Panc1 (cell line): ENCODE data around the gene SLC38A1. TPM values are rescaled to one million over a fixed set of nuclear protein-coding genes. Genes with fewer than 3 reads are reported as not detected.
A peak's percentile ranks its signal among the peaks of the same experiment; 100 is the strongest.

Experiments
- ATAC-seq: fragments of 200-7000 bp; cut with Tn5 transposase; 2 replicates; pipeline ENCODE4 v1.9.1; 2020; ENCODE audit warnings: mild to moderate bottlenecking, moderate library complexity
- BruUV-seq: library from RNA; stranded (reverse); fragments of 400-500 nt; replicated peaks from 2 replicates; lab custom pipeline; 2021; lab: Mats Ljungman, UMichigan
- CTCF ChIA-PET: fragments of 300-600 bp; sonication (Branson Sonifier 250); formaldehyde crosslinking; loops from one replicate; lab custom pipeline; 2022; ENCODE audit warnings: antibody characterized with exemption; lab: Charles Lee
- POLR2A ChIA-PET: fragments of 300-600 bp; sonication (Branson Sonifier 250); formaldehyde crosslinking; loops from one replicate; lab custom pipeline; 2022; ENCODE audit warnings: antibody characterized with exemption; lab: Charles Lee
- DNase-seq: peaks from one replicate; pipeline ENCODE4 v3.0.0-alpha.2; 2010; ENCODE audit warnings: low read depth, low spot score
- H3K27ac ChIP-seq: 2 replicates; pipeline ENCODE4 v1.5.1; 2011; ENCODE audit warnings: mild to moderate bottlenecking, low read length, inconsistent platforms
- H3K27me3 ChIP-seq: fragments of 200-500 bp; sonication (Bioruptor generic); 2 replicates; pipeline ENCODE4 v1.6.0; 2014; ENCODE audit warnings: low read length, inconsistent platforms; ENCODE audit not compliant: control insufficient read depth, insufficient read depth
- H3K36me3 ChIP-seq: fragments of 200-500 bp; sonication (Bioruptor generic); 2 replicates; pipeline ENCODE4 v1.5.1; 2014; ENCODE audit warnings: inconsistent platforms, mild to moderate bottlenecking, low read length, moderate library complexity; ENCODE audit not compliant: control insufficient read depth, insufficient read depth
- H3K4me1 ChIP-seq: 2 replicates; pipeline ENCODE4 v1.5.1; 2011; ENCODE audit warnings: inconsistent platforms, mild to moderate bottlenecking, low read length, moderate library complexity; ENCODE audit not compliant: control insufficient read depth, insufficient read depth
- H3K4me3 ChIP-seq, 2 experiments: 2 replicates each; pipeline ENCODE4 v1.5.1; 2011 to 2012; ENCODE audit warnings: low read depth in 2 of 2, low read length in 2 of 2, mild to moderate bottlenecking in 2 of 2, inconsistent platforms in 1 of 2, moderate library complexity in 1 of 2
- H3K9me3 ChIP-seq: fragments of 200-500 bp; sonication (Bioruptor generic); 2 replicates; pipeline ENCODE4 v1.5.1; 2014; ENCODE audit warnings: low read depth, mild to moderate bottlenecking, inconsistent platforms, low read length, moderate library complexity; ENCODE audit not compliant: control insufficient read depth, insufficient read depth
- POLR2AphosphoS5 ChIP-seq: IDR thresholded peaks from 2 replicates; pipeline ENCODE4 v1.6.1; 2012; ENCODE audit warnings: mild to moderate bottlenecking, low read depth, low read length, moderate library complexity
- SIN3A ChIP-seq: IDR thresholded peaks from 2 replicates; pipeline ENCODE4 v1.6.1; 2012; ENCODE audit warnings: low read depth, mild to moderate bottlenecking, low read length, moderate library complexity, borderline replicate concordance; ENCODE audit not compliant: insufficient read depth
- TCF7L2 ChIP-seq: IDR thresholded peaks from 2 replicates; pipeline ENCODE4 v1.6.1; 2011; ENCODE audit warnings: mild to moderate bottlenecking, low read depth, low read length, inconsistent platforms
- in situ Hi-C: cut with HindIII; loops from 2 replicates; pipeline ENCODE4 v1.10.0; 2016; ENCODE audit warnings: low sequenced_read_pairs, low pct_unique_long_range_greater_than_20kb
- intact Hi-C: fragments of 100-400 bp; cut with micrococcal nuclease; formaldehyde crosslinking; loops from one replicate; pipeline ENCODE4 v1.10.0; 2022; ENCODE audit not compliant: unreplicated experiment
- total RNA-seq: library from RNA; stranded (reverse); gene quantifications from one replicate; pipeline ENCODE4 v1.2.1, GENCODE V29; 2021; ENCODE audit not compliant: unreplicated experiment
- TF ChIP-seq, protein P1 (sequence below), 2 experiments: IDR thresholded peaks; 2 replicates each; pipeline ENCODE4 v1.6.1; 2011 to 2012; ENCODE audit warnings: low read depth in 2 of 2, control low read depth in 1 of 2, low read length in 1 of 2, mild to moderate bottlenecking in 1 of 2, moderate library complexity in 1 of 2; ENCODE audit not compliant: insufficient read depth in 1 of 2
- TF ChIP-seq, protein P2 (sequence below): fragments of 450-650 bp; IDR thresholded peaks from 2 replicates; pipeline ENCODE4 v1.5.1; 2017; ENCODE audit warnings: mild to moderate bottlenecking

Gene SLC38A1
- total RNA-seq, 1 experiment from 2014 or later: 127 TPM

DNA sequence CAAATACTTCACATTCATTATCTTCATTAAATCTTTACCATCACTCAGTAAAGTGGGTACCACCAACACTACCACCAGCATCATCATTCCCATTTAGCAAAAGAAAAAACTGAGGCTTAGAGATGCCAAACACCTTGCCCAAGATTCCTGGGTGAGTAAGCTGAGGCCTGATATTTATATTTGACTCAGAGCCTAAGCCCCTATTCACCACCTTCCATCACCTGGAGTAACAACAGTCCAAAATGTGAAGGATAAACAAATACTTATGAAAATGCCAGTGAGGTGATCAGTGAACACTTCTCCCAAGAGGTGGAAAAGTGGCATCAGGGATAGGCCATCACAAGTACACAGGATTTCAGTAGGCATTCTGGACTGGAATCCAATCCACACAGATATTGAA lies 3.7 kb downstream of the SLC38A1 start:
- Histone ChIP-seq H3K27me3 (no peaks in the 10 kb centered on the region), H3K27ac (peak overlapping the region; percentile 12; the same call in 1 of the 2 replicates), H3K4me1 (peaks cover 61% of the 10 kb centered on the region), H3K4me3 (peak overlapping the region; percentile 97 to 98; a peak in 3 of 4 replicates), H3K36me3 (peaks cover 7% of the 10 kb centered on the region; the same call in 1 of the 2 replicates), H3K9me3 (no peaks in the 10 kb centered on the region)
- POLR2A ChIA-PET: interaction anchor here (0.7 kb wide), 1 partner anchor 610 kb away, joined by 3 read pairs; no protein-coding TSS in a partner anchor
- ATAC-seq (no peak), DNase-seq (no peak)
- BruUV-seq: no TSS peak
- CTCF ChIA-PET: no interaction called here
- TF ChIP-seq, protein P1, sequence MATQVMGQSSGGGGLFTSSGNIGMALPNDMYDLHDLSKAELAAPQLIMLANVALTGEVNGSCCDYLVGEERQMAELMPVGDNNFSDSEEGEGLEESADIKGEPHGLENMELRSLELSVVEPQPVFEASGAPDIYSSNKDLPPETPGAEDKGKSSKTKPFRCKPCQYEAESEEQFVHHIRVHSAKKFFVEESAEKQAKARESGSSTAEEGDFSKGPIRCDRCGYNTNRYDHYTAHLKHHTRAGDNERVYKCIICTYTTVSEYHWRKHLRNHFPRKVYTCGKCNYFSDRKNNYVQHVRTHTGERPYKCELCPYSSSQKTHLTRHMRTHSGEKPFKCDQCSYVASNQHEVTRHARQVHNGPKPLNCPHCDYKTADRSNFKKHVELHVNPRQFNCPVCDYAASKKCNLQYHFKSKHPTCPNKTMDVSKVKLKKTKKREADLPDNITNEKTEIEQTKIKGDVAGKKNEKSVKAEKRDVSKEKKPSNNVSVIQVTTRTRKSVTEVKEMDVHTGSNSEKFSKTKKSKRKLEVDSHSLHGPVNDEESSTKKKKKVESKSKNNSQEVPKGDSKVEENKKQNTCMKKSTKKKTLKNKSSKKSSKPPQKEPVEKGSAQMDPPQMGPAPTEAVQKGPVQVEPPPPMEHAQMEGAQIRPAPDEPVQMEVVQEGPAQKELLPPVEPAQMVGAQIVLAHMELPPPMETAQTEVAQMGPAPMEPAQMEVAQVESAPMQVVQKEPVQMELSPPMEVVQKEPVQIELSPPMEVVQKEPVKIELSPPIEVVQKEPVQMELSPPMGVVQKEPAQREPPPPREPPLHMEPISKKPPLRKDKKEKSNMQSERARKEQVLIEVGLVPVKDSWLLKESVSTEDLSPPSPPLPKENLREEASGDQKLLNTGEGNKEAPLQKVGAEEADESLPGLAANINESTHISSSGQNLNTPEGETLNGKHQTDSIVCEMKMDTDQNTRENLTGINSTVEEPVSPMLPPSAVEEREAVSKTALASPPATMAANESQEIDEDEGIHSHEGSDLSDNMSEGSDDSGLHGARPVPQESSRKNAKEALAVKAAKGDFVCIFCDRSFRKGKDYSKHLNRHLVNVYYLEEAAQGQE (IDR thresholded peaks at IDR 0.05; ENCODE audit: insufficient read depth in 1 of 2, low read depth in 2 of 2, low read length in 1 of 2): no peak
- TF ChIP-seq SIN3A (no peak), TCF7L2 (no peak), POLR2AphosphoS5 (no peak)
- TF ChIP-seq, protein P2, sequence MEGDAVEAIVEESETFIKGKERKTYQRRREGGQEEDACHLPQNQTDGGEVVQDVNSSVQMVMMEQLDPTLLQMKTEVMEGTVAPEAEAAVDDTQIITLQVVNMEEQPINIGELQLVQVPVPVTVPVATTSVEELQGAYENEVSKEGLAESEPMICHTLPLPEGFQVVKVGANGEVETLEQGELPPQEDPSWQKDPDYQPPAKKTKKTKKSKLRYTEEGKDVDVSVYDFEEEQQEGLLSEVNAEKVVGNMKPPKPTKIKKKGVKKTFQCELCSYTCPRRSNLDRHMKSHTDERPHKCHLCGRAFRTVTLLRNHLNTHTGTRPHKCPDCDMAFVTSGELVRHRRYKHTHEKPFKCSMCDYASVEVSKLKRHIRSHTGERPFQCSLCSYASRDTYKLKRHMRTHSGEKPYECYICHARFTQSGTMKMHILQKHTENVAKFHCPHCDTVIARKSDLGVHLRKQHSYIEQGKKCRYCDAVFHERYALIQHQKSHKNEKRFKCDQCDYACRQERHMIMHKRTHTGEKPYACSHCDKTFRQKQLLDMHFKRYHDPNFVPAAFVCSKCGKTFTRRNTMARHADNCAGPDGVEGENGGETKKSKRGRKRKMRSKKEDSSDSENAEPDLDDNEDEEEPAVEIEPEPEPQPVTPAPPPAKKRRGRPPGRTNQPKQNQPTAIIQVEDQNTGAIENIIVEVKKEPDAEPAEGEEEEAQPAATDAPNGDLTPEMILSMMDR: no peak
- in situ Hi-C loops (no loop called here), intact Hi-C loops (loop anchor here (10.0 kb wide), 1 partner anchor 100 kb away; no protein-coding TSS in a partner anchor)

DNA sequence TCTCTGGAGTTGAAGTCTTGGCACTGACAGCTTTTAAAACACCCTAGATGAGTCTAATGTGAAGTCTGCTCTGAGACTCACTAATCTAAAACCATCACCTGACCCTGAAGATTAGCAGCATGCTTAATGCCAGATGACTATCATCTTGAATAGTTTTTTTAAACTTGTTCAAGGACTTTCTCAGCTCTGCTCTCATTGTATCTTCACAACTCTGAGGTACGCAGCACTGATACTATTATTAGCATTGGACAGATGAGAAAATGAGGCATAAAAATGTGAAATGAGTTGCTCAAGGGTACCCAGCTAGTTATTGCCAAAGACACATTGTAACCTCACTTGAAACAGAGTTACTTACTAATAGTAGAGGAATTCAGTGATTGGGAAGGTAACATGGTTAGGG lies 4.8 kb downstream of the SLC38A1 start:
- TF ChIP-seq, protein P1 (IDR thresholded peaks at IDR 0.05; ENCODE audit: insufficient read depth in 1 of 2, low read depth in 2 of 2, low read length in 1 of 2): no peak
- TF ChIP-seq TCF7L2 (no peak), POLR2AphosphoS5 (no peak), SIN3A (no peak)
- TF ChIP-seq, protein P2: no peak
- Histone ChIP-seq H3K4me3 (no peak overlapping the region), H3K36me3 (peaks cover 7% of the 10 kb centered on the region; the same call in 1 of the 2 replicates), H3K27me3 (no peaks in the 10 kb centered on the region), H3K4me1 (peaks cover 62% of the 10 kb centered on the region), H3K27ac (peak overlapping the region; percentile 54), H3K9me3 (no peaks in the 10 kb centered on the region)
- ATAC-seq (no peak), DNase-seq (no peak)
- intact Hi-C loops: loop anchor here (10.0 kb wide), 1 partner anchor 101 kb away; no protein-coding TSS in a partner anchor
- no TSS peak for BruUV-seq
- in situ Hi-C loops: no loop called here
- ChIA-PET CTCF (no interaction called here), POLR2A (no interaction called here)
